Activated T-cell treated with anti-CD3 and anti-CD28 coated beads for 48 hours (primary cell): Measurements from ENCODE around the gene SMC6.
A peak's percentile ranks its signal among the peaks of the same experiment; 100 is the strongest.

Experiments used
- DNase-seq: peaks from one replicate; pipeline ENCODE4 v3.0.0-alpha.2; 2020; ENCODE audit warnings: low read depth

The SMC6 gene

DNA sequence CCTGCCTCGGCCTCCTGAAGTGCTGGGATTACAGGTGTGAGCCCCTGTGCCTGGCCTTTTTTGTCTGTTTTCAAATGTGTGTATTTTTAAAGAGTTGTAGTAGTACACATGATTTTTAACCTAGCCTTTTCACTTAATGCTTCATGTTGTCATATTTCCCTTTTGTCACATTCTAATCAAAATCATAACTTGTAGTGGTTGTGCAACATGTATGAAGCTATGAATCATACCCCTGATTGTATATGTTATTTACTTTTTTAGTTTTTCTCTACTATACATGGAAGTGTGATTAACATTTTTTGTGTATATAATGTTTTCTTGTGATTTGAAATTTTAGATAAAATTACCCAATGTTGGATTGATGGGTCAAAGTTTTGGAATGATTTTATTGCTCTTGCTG is 8.8 kb upstream of the SMC6 start:
- DNase-seq, result no peak

- DNase-seq, result no peak
Measured at GRCh38 chr2:17759805-17760204, 6.2 kb upstream of the SMC6 start.

- DNase-seq, result no peak
Measured at GRCh38 chr2:17758118-17758517, 4.5 kb upstream of the SMC6 start.

DNA sequence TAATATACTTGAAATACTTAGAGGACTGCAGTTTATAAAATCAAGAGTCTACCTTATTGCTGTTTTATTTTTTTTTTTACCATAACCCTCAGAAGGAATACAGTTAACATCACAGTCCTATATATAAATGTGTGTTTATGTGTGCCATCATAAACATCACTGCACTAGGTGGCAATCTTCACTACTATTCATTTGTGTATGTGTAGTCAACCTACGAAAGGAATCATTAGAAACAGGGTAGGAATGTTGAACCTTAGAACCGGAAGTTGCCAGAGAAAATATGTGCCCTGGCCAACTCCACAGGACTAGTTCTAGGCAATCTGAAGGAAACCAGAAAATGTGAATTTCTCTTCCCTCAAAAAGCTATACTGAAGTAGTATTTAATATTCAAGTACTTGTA is 3.7 kb upstream of the SMC6 start:
- no peak for DNase-seq

DNA sequence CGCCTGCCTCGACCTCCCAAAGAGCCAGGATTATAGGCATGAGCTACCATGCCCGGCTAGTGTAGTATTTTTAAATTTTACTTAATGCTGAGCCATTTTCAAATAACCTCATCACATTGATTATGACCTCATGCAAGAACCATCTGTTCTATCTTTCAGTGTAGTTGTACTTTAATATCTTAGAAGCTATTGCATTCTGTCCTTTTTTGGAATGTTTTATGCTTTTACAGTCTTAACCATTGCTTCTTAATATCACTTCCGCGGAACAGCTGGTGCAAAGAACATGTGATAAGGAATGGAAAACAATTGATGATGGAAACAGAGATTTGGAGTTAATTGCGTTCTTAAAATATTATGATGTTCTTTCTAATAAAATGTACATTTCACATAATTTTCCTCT is 3.1 kb upstream of the SMC6 start:
- no peak for DNase-seq

DNA sequence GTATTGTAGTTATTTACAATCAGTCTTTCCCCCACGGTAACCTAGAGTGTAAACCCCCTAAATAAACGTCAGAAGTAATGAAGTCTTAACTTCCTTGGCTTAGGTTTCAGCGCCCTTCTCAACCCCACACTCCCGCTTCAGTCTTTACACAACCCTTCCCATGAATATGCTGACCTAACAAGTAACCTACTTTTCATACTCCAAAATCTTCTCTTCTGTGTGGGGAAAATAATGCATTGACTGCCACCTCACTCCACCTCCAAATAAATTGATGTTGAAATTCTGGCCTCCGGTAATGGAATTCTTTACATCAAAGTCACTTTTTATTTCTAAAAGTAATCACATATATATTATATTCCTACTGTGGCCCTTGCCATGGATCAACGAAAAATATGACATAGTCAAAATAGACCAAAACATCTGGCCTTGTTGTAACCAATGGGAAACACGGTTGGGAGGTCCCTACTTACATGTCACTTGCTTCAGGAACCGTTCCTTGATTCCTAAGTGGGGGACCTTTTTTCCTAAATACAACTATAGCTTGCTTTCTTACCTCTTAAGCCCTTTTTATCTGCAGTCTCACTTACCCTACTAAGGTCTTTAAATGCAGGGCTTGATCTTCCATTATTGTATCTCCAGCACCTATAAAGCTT is 1.3 kb upstream of the SMC6 start:
- DNase-seq, result no peak

DNA sequence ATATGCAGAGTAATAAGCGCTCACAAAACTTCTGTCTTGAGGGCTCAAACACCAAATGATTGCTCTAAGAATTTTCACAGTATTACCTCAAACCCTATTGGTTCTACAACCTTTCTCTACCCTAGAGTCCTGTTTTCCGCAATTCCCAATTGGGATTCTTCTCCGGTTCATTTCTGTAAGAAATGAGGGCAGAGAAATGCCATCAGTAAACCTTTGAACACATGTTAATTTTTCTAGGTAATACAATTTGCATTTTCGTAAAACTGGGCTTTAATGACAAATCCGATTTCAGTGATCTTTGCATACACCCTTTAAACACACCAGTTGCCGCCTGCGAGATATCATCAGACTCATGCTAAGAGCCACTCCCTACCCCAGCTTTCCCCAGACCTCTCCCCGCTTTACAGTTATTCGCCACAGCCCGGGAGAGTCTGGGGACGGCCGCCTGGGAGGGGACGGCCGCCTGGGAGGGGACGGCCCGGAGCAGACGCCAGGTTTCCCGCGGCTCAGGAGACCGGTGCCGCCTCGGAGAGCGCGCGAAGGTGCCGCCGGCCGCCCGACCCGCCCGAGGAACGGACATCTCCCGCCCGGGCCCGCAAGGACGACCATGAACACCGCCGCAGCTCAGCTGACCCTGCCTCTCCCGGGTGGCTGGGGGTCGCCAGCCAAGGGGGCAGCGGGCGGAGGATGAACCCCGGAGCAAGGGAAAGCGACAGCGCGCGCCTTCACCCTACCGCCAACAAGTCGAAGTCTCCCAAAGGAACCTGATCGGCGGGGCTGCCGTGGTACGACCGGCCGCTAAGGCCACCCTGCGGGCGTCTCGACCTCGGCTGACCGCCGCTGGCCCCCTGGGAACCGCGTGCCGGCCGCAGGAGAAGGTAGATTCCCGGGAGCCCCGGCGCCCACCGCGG is 463 bp downstream of the SMC6 start:
- DNase-seq, result peak; percentile 42

DNA sequence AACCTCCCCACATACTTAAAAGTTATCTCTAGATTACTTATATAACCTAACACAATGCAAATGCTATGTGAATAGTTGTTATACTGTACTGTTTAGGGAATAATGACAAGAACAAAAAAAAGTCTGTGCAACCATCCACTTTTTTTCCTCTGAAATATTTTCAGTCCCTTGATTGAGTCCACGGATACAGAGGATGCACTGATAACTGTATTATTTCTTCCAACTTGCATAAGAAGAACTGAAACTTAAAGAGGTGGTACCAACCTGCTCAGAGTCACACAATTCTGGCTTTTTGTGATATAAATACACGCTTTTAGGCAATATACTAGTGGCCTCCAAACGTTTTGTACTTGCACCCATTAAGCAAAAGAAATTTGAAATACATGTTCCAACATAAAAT is 1.4 kb downstream of the SMC6 start:
- no peak for DNase-seq

DNA sequence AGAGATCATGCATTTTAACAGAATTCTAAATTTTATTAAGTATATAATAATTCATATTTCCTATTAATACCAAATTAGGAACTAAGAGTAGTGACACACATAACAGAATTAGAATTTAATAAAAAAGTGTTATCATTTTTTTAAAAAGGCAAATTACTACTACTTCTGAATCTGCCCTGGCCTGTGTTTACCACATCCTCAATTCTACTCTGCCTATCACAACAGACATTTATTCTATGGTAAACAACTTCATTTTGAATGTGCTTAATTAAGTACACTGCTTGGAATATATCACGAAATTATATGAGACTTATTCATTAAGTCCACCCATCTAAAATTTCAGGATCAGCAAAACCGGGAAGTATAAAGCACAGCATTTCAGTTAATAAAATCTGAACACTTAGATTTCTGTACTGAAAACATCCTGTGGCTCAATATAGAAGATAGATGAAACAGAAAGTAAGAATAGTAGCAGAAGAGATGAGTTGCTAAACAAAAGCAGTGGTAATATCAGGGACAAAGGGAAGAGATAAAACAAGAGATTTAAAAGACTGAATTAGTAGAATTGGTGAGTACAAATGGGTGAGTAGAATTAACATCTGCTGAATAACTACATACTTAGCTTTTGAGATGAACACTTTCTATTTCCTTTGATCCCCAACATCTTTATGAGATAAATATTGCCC is 3.7 kb downstream of the SMC6 start:
- no peak for DNase-seq

DNA sequence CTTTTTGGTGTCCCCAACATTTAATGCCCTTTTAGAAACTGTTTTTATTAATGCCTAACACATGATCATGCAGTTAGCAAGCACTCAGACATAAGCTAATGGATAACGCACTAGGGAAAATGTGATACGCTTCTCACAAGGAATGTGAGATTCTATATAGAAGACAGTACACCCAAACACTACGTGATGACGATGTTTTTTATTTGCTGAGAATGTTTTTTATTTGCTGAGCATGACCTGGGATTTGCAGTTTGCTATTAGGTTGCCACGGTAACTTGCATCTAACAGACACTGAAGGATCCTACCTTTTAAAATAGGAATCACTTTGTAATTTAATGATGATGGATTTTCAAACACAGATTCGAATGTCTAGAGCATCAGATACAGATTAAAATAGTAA is 4.9 kb downstream of the SMC6 start:
- no peak for DNase-seq

- DNase-seq, result no peak
Measured at GRCh38 chr2:17747684-17748452, 5.7 kb downstream of the SMC6 start.

DNA sequence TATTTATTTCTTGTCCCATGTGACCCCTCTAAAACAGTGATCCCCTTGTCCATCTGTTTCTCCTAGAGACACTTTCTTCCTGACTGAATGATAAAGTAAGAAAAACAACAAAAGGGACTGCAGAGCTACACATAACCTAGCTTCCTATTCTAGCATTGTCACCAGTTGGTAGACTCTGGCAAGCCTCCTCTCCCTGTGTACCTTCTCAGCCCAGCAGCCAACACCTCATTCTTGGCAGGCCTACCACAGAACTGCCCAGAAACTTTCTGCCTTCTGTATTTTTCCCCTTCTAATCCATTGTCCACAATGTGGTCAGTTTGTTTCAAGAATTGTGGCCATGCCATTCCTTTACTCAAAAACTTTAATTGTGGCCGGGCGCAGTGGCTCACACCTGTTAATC is 13.4 kb downstream of the SMC6 start:
- DNase-seq, result no peak

- DNase-seq, result no peak
Measured at GRCh38 chr2:17736989-17737388, 16.6 kb downstream of the SMC6 start.

- DNase-seq, result no peak
Measured at GRCh38 chr2:17735864-17736263, 17.7 kb downstream of the SMC6 start.

GRCh38 chr2:17733599-17733998 is 20.0 kb downstream of the SMC6 start:
- DNase-seq, result no peak

- DNase-seq, result no peak
Measured at GRCh38 chr2:17729880-17730279, 23.7 kb downstream of the SMC6 start.

- no peak for DNase-seq
Measured at GRCh38 chr2:17728210-17728609, 25.4 kb downstream of the SMC6 start.

- no peak for DNase-seq
Measured at GRCh38 chr2:17719562-17720371, 33.8 kb downstream of the SMC6 start.

- no peak for DNase-seq
Measured at GRCh38 chr2:17718689-17719088, 34.9 kb downstream of the SMC6 start.

GRCh38 chr2:17717666-17718065 is 35.9 kb downstream of the SMC6 start:
- DNase-seq, result no peak

DNA sequence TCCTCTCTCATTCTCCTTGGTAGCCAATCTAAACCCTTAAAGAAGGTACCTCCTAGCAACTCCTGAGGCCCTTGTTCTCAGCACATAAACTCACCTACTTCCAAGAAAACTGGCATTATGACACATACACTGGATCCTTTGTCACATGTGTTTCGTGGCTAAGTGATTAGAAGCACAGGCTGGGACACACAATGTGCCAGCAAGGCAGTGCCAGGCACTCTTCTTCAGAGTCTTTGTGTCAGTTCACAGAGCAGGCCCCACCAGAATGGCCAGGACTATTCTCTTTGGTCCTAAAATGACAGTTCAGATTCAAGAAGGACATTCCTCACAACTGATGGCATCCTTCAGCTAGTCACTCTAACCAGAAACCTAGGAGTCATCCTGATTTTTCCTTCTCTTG is 40.3 kb downstream of the SMC6 start:
- DNase-seq, result no peak
